WERI-Rb-1 (cell line): ENCODE measurements around the gene CCDC6.

Experiments used
- DNase-seq: peaks from one replicate; pipeline ENCODE4 v3.0.0-alpha.2; 2020
- H3K27ac ChIP-seq: fragments of 250-450 bp; sonication (Bioruptor Pico); 2 replicates; pipeline ENCODE4 v1.5.1; 2020; ENCODE audit warnings: mild to moderate bottlenecking, moderate library complexity
- H3K27me3 ChIP-seq: fragments of 250-450 bp; sonication (Bioruptor Pico); 2 replicates; pipeline ENCODE4 v1.5.1; 2021; ENCODE audit warnings: mild to moderate bottlenecking, low read depth, moderate library complexity; ENCODE audit not compliant: insufficient read depth, severe bottlenecking
- H3K36me3 ChIP-seq: fragments of 250-450 bp; sonication (Bioruptor Pico); 2 replicates; pipeline ENCODE4 v1.5.1; 2020; ENCODE audit warnings: mild to moderate bottlenecking, moderate library complexity
- H3K4me3 ChIP-seq: 2 replicates; pipeline ENCODE4 v1.5.1; 2011; ENCODE audit warnings: low read depth, mild to moderate bottlenecking, control low read depth, low read length
- H3K9me3 ChIP-seq: fragments of 250-450 bp; sonication (Bioruptor Pico); 2 replicates; pipeline ENCODE4 v1.5.1; 2021; ENCODE audit warnings: mild to moderate bottlenecking, moderate library complexity; ENCODE audit not compliant: severe bottlenecking
- TF ChIP-seq, protein P1 (sequence below): IDR thresholded peaks from 2 replicates; pipeline ENCODE4 v1.5.1; 2011; ENCODE audit warnings: low read depth, mild to moderate bottlenecking, control low read depth, inconsistent platforms, low read length

The CCDC6 gene

DNA sequence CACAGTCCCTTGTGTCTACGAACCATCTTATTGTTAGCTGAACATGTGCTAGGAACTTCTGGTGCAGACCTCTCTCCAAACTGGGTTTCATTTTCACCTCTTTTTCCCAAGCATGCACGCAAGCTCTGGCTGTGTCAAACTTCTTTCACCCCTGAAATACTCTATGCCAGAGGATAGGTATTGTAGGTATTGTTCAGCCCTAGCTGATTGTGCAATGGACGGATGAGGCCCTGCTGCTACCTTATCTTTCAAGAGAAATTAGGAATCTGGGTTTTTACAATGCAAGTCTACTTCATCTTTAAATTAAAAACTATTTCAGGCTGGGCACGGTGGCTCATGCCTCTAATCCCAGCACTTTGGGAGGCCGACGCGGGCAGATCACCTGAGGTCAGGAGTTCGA lies 124.8 kb downstream of the CCDC6 start:
- no peaks in the 10 kb centered on the region for H3K27me3 ChIP-seq
- H3K9me3 ChIP-seq = peaks cover 6% of the 10 kb centered on the region
- no peak overlapping the region for H3K27ac ChIP-seq
- TF ChIP-seq, protein P1, sequence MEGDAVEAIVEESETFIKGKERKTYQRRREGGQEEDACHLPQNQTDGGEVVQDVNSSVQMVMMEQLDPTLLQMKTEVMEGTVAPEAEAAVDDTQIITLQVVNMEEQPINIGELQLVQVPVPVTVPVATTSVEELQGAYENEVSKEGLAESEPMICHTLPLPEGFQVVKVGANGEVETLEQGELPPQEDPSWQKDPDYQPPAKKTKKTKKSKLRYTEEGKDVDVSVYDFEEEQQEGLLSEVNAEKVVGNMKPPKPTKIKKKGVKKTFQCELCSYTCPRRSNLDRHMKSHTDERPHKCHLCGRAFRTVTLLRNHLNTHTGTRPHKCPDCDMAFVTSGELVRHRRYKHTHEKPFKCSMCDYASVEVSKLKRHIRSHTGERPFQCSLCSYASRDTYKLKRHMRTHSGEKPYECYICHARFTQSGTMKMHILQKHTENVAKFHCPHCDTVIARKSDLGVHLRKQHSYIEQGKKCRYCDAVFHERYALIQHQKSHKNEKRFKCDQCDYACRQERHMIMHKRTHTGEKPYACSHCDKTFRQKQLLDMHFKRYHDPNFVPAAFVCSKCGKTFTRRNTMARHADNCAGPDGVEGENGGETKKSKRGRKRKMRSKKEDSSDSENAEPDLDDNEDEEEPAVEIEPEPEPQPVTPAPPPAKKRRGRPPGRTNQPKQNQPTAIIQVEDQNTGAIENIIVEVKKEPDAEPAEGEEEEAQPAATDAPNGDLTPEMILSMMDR = no peak
- no peaks in the 10 kb centered on the region for H3K36me3 ChIP-seq
- DNase-seq = no peak
- no peak overlapping the region for H3K4me3 ChIP-seq

DNA sequence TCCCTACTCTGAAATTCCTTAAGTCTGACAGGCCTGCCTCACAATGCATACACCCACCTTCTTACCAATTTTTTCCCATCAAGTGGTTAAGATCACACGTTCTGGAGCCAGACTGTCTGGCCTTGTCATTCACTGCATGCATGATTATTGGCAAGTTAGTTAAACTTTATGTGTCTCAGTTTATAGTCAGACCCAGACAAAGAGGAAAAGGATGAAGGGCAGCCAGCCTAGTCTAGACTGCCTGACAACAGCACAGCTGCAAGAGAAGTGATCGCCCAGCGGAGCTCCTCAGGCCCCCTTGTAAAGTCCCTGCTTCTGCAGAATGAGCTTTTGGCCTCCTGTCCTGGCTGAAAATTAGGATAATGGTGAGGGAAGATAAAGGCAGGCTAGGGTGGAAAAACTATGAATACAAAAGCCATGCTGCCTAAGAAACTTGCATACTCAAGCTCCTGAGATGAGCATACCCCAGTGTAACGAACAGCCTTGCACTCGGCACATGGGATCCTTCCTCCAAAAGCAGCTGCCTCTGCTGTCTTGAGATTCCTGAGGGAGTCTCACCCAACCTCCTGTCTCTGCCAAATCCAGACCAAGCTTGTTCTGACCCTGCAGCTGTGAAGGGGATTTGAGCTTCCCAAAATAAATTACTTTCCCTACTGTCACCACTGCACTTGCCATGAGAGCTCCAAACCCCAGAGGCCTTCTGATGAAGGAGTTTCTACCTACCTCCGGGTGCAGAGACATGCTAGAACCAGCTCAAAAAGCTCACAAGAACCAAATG lies 126.4 kb downstream of the CCDC6 start:
- TF ChIP-seq, protein P1 = no peak
- no peaks in the 10 kb centered on the region for H3K27me3 ChIP-seq

DNA sequence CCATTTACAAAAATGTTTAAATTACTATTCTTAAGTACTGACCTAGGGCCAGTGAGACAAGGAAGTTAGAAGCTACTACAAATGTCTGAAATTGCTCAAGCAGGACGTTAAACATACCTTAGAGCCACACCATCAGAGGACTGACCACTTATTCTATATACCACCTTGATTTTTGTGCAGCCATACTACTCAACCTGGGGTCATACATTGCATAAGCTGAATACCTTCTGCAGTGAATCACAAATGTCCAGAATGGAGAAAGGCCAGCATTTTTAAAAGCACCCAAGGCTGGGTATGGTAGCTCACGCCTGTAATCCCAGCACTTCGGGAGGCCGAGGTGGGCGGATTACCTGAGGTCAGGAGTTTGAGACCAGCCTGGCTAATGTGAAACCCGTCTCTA lies 131.9 kb downstream of the CCDC6 start:
- TF ChIP-seq, protein P1 = no peak
- DNase-seq = no peak
- Histone ChIP-seq H3K36me3 (no peaks in the 10 kb centered on the region), H3K27ac (no peak overlapping the region), H3K9me3 (peaks cover 9% of the 10 kb centered on the region), H3K4me3 (no peak overlapping the region), H3K27me3 (no peaks in the 10 kb centered on the region)

More for the DNA sequence above, 126.4 kb downstream of the CCDC6 start:
- DNase-seq = no peak
- no peaks in the 10 kb centered on the region for H3K36me3 ChIP-seq
- no peak overlapping the region for H3K4me3 ChIP-seq
- no peak overlapping the region for H3K27ac ChIP-seq
- peaks cover 6% of the 10 kb centered on the region for H3K9me3 ChIP-seq

DNA sequence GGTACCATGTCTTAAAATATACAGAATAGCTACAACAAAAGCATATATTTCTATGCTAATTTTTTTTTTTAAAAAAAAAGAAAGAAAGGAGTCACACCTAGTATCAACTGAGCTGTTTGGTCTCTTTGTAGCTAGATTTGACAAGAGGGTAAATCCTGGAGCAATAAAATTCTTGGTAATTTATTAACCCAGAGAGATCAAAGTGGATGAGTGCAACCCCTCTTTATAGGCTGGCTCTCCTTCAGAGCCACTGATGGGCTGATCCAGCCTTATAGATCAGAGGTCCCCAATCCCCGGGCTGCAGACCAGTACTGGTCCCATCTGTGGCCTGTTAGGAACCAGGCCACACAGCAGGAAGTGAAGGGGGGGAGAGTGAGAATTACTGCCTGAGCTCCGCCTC lies 133.3 kb downstream of the CCDC6 start:
- TF ChIP-seq, protein P1 = no peak
- H3K27me3 ChIP-seq = no peaks in the 10 kb centered on the region
- H3K36me3 ChIP-seq = no peaks in the 10 kb centered on the region
- H3K9me3 ChIP-seq = peaks cover 9% of the 10 kb centered on the region
- DNase-seq = no peak
- no peak overlapping the region for H3K27ac ChIP-seq
- H3K4me3 ChIP-seq = no peak overlapping the region

DNA sequence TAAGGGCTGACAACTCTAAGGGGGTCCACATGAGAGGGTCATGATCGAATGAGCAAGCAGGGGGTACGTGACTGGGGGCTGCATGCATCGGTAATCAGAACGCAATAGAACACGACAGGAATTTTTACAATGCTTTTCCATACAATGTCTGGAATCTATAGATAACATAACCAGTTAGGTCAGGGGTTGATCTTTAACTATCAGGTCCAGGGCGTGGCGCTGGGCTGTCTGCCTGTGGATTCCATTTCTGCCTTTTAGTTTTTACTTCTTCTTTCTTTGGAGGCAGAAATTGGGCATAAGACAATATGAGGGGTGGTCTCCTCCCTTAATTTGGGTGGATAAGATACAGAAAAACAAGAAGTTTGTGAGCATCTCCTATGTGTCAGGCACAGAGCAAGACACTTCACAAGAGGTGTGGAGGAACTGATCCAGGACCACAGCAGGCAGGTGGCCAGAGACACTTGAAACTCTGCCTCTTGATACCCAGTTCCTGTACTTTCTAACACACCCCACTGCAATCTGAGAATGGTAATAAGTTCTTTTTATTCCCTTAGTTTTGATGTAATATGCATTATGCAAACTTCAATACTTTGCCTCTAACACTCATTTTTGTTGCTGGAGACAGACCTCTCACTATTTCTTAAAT lies 135.1 kb downstream of the CCDC6 start:
- H3K9me3 ChIP-seq = peaks cover 4% of the 10 kb centered on the region
- TF ChIP-seq, protein P1 = no peak
- no peak for DNase-seq
- H3K4me3 ChIP-seq = no peak overlapping the region
- H3K27me3 ChIP-seq = no peaks in the 10 kb centered on the region
- H3K36me3 ChIP-seq = no peaks in the 10 kb centered on the region
- H3K27ac ChIP-seq = no peak overlapping the region
